Loucy (cell line): Measurements from ENCODE around the gene IZUMO2.

ENCODE experiments used
- H2AFZ ChIP-seq: fragments of 200-600 bp; sonication (generic); 2 replicates; pipeline ENCODE4 v1.6.0; 2016; ENCODE audit warnings: antibody characterized with exemption, mild to moderate bottlenecking, low read length, moderate library complexity
- H3F3A ChIP-seq: fragments of 200-600 bp; 2 replicates; pipeline ENCODE4 v1.6.0; 2016; ENCODE audit warnings: antibody characterized with exemption, low read depth, mild to moderate bottlenecking
- H3K27me3 ChIP-seq: fragments of 200-600 bp; sonication (generic); 2 replicates; pipeline ENCODE4 v1.6.1; 2014; ENCODE audit warnings: low read length, mild to moderate bottlenecking; ENCODE audit not compliant: insufficient read depth, poor library complexity, severe bottlenecking
- H3K36me3 ChIP-seq: fragments of 200-600 bp; sonication (generic); 2 replicates; pipeline ENCODE4 v1.6.1; 2016; ENCODE audit warnings: low read length; ENCODE audit not compliant: insufficient read depth
- H3K4me1 ChIP-seq: fragments of 200-600 bp; sonication (generic); 2 replicates; pipeline ENCODE4 v1.5.1; 2014; ENCODE audit warnings: low read length, mild to moderate bottlenecking; ENCODE audit not compliant: insufficient read depth, poor library complexity, severe bottlenecking
- H3K4me2 ChIP-seq: fragments of 200-600 bp; sonication (generic); 2 replicates; pipeline ENCODE4 v1.6.0; 2014; ENCODE audit warnings: antibody characterized with exemption, low read length, low read depth, mild to moderate bottlenecking; ENCODE audit not compliant: poor library complexity, severe bottlenecking
- H3K4me3 ChIP-seq: fragments of 200-600 bp; sonication (generic); 2 replicates; pipeline ENCODE4 v1.5.1; 2014; ENCODE audit warnings: low read length, mild to moderate bottlenecking, mixed read lengths; ENCODE audit not compliant: poor library complexity, severe bottlenecking
- H3K79me2 ChIP-seq: fragments of 200-600 bp; sonication (generic); 2 replicates; pipeline ENCODE4 v1.6.1; 2014; ENCODE audit warnings: low read length; ENCODE audit not compliant: insufficient read depth
- H3K9ac ChIP-seq: fragments of 200-600 bp; sonication (generic); 2 replicates; pipeline ENCODE4 v1.6.0; 2014; ENCODE audit warnings: mild to moderate bottlenecking, low read depth, low read length, moderate library complexity; ENCODE audit not compliant: poor library complexity, severe bottlenecking
- H3K9me2 ChIP-seq: fragments of 200-600 bp; sonication (generic); replicated peaks from 2 replicates; pipeline ENCODE4 v1.6.1; 2016; ENCODE audit warnings: low read depth, low read length, mixed read lengths
- H3K9me3 ChIP-seq: fragments of 200-600 bp; sonication (generic); 2 replicates; pipeline ENCODE4 v1.6.1; 2014; ENCODE audit warnings: mild to moderate bottlenecking, antibody characterized with exemption, low read length, low read depth; ENCODE audit not compliant: insufficient read depth
- H4K20me1 ChIP-seq: fragments of 200-600 bp; sonication (generic); 2 replicates; pipeline ENCODE4 v1.6.0; 2014; ENCODE audit warnings: antibody characterized with exemption, low read length, mild to moderate bottlenecking; ENCODE audit not compliant: insufficient read depth, poor library complexity, severe bottlenecking
- CTCF ChIP-seq: fragments of 200-600 bp; sonication (generic); conservative IDR thresholded peaks from 2 replicates; pipeline ENCODE4 v1.5.1; 2014; ENCODE audit warnings: mild to moderate bottlenecking, antibody characterized with exemption, low read length
- EZH2phosphoT487 ChIP-seq: fragments of 200-600 bp; IDR thresholded peaks from 2 replicates; pipeline ENCODE4 v1.6.1; 2018; ENCODE audit warnings: antibody characterized with exemption, mild to moderate bottlenecking, moderate library complexity, borderline replicate concordance

The IZUMO2 gene

GRCh38 chr19:50207730-50208129 is 44.6 kb upstream of the IZUMO2 start:
- H3K36me3 ChIP-seq = no peaks in the 10 kb centered on the region
- H4K20me1 ChIP-seq = no peaks in the 10 kb centered on the region
- H3K4me1 ChIP-seq = no peaks in the 10 kb centered on the region
- no peak overlapping the region for H3K9ac ChIP-seq
- H3K79me2 ChIP-seq = no peaks in the 10 kb centered on the region
- no peak overlapping the region for H3K4me3 ChIP-seq
- H3K4me2 ChIP-seq = no peak overlapping the region
- H3K9me3 ChIP-seq = no peaks in the 10 kb centered on the region; the same call in 1 of the 2 replicates
- no peak for TF ChIP-seq EZH2phosphoT487
- TF ChIP-seq CTCF = no peak
- no peaks in the 10 kb centered on the region for H3F3A ChIP-seq
- H3K9me2 ChIP-seq = no peaks in the 10 kb centered on the region
- H3K27me3 ChIP-seq = no peaks in the 10 kb centered on the region
- no peak overlapping the region for H2AFZ ChIP-seq

GRCh38 chr19:50206191-50206590 is 43.1 kb upstream of the IZUMO2 start:
- H3K4me3 ChIP-seq = no peak overlapping the region
- H3K9ac ChIP-seq = no peak overlapping the region

GRCh38 chr19:50205681-50206138 is 42.6 kb upstream of the IZUMO2 start:
- Histone ChIP-seq H3K9ac (no peak overlapping the region), H3K4me1 (no peaks in the 10 kb centered on the region), H3K9me2 (no peaks in the 10 kb centered on the region), H3K27me3 (no peaks in the 10 kb centered on the region), H3K4me3 (no peak overlapping the region), H2AFZ (no peak overlapping the region), H3K9me3 (no peaks in the 10 kb centered on the region; the same call in 1 of the 2 replicates), H3F3A (no peaks in the 10 kb centered on the region), H3K79me2 (no peaks in the 10 kb centered on the region), H3K4me2 (no peak overlapping the region), H3K36me3 (no peaks in the 10 kb centered on the region), H4K20me1 (no peaks in the 10 kb centered on the region)
- TF ChIP-seq EZH2phosphoT487 (no peak), CTCF (no peak)

More at GRCh38 chr19:50206191-50206590, 43.1 kb upstream of the IZUMO2 start:
- no peaks in the 10 kb centered on the region for H3K4me1 ChIP-seq
- no peaks in the 10 kb centered on the region for H4K20me1 ChIP-seq
- H3K9me3 ChIP-seq = no peaks in the 10 kb centered on the region; the same call in 1 of the 2 replicates
- no peak overlapping the region for H2AFZ ChIP-seq
- H3K9me2 ChIP-seq = no peaks in the 10 kb centered on the region
- no peaks in the 10 kb centered on the region for H3K27me3 ChIP-seq
- no peak for TF ChIP-seq EZH2phosphoT487
- TF ChIP-seq CTCF = no peak
- H3K79me2 ChIP-seq = no peaks in the 10 kb centered on the region
- H3K4me2 ChIP-seq = no peak overlapping the region
- no peaks in the 10 kb centered on the region for H3K36me3 ChIP-seq
- H3F3A ChIP-seq = no peaks in the 10 kb centered on the region
